ENCODE results near the gene SYS1. TPM values are rescaled to one million over a fixed set of nuclear protein-coding genes. Genes with fewer than 3 reads are reported as not detected.

SYS1 gene
- total and polyA plus RNA-seq, 11 donors: 12.6 to 68.8 (median 23.0) TPM

GRCh38 chr20:45341579-45341938 lies 21.4 kb upstream of the SYS1 start:
- DNase-seq: no peak
- WGBS, 4 donors: 34 to 44% (median 36%) methylated on average over 3 of the region's 3 CpGs
- H3K27ac ChIP-seq: peak overlapping the region; percentile 84 to 97 (median 95)
- intact Hi-C loops (cut with DNase I): loop anchor here in 2 of 10 donors (5.0 to 10.0 kb wide), 2 partner anchors 66 to 453 kb away; partner anchors contain the start of genes DBNDD2 (in 1 of the 2), DNTTIP1 (in 1 of the 2) and WFDC3 (in 1 of the 2)
- TF ChIP-seq POLR2A (IDR thresholded peaks at IDR 0.05) (no peak), CTCF (IDR thresholded peaks at IDR 0.05) (no peak)
- no peaks in the 10 kb centered on the region for H3K9me3 ChIP-seq
- H3K36me3 ChIP-seq: no peaks in the 10 kb centered on the region
- peak overlapping the region in 8 of 12 donors; percentile 6 to 70 (median 18) for H3K4me3 ChIP-seq
- no peaks in the 10 kb centered on the region for H3K27me3 ChIP-seq
- peaks cover 8 to 100% (median 89%) of the 10 kb centered on the region in 12 donors for H3K4me1 ChIP-seq
- ATAC-seq: no peak

GRCh38 chr20:45341939-45342854 lies 20.8 kb upstream of the SYS1 start:
- TF ChIP-seq POLR2A (IDR thresholded peaks at IDR 0.05) (peak in 1 of 2 donors; percentile 75), CTCF (IDR thresholded peaks at IDR 0.05) (no peak)
- DNase-seq (peak; percentile 72 to 88 (median 79)), ATAC-seq (peak; percentile 74 to 84 (median 79))
- Histone ChIP-seq H3K4me1 (peaks cover 8 to 99% (median 88%) of the 10 kb centered on the region in 12 donors), H3K4me3 (peak overlapping the region in 10 of 12 donors; percentile 3 to 70 (median 16)), H3K27me3 (no peaks in the 10 kb centered on the region), H3K36me3 (no peaks in the 10 kb centered on the region), H3K9me3 (no peaks in the 10 kb centered on the region), H3K27ac (peak overlapping the region; percentile 84 to 97 (median 95))
- intact Hi-C loops (cut with DNase I): loop anchor here in 3 of 10 donors (2.0 to 10.0 kb wide), 3 partner anchors 17 to 453 kb away; partner anchors contain the start of genes DBNDD2 (in 1 of the 3), DNTTIP1 (in 1 of the 3) and WFDC3 (in 1 of the 3)
- WGBS, 4 donors: 8 to 20% (median 14%) methylated on average over 15 to 16 of the region's 16 CpGs

GRCh38 chr20:45342855-45343531 lies 20.0 kb upstream of the SYS1 start:
- no peaks in the 10 kb centered on the region for H3K36me3 ChIP-seq
- peak overlapping the region; percentile 84 to 97 (median 95) for H3K27ac ChIP-seq
- H3K4me1 ChIP-seq: peaks cover 8 to 94% (median 82%) of the 10 kb centered on the region in 12 donors
- DNase-seq (no peak), ATAC-seq (peak in 1 of 4 donors; percentile 1)
- intact Hi-C loops (cut with DNase I): loop anchor here in 3 of 10 donors (2.0 to 10.0 kb wide), 3 partner anchors 16 to 452 kb away; partner anchors contain the start of genes DBNDD2 (in 1 of the 3), DNTTIP1 (in 1 of the 3) and WFDC3 (in 1 of the 3)
- WGBS, 4 donors: 49 to 74% (median 53%) methylated on average over 6 of the region's 6 CpGs
- H3K4me3 ChIP-seq: peak overlapping the region in 3 of 12 donors; percentile 5 to 70 (median 19)
- TF ChIP-seq POLR2A (IDR thresholded peaks at IDR 0.05) (no peak), CTCF (IDR thresholded peaks at IDR 0.05) (no peak)
- no peaks in the 10 kb centered on the region for H3K9me3 ChIP-seq
- H3K27me3 ChIP-seq: no peaks in the 10 kb centered on the region

All from heart left ventricle (tissue), 16 donors.